Activated CD8-positive, alpha-beta T cell treated with anti-CD3 and anti-CD28 coated beads for 36 hours (primary cell): ENCODE data around the gene TNS3. TPM values are rescaled to one million over a fixed set of nuclear protein-coding genes. Genes with fewer than 3 reads are reported as not detected.

Experiments used
- ATAC-seq: fragments of 200-7000 bp; cut with Tn5 transposase; one replicate; pipeline ENCODE4 v1.10.0; 2021; ENCODE audit warnings: mild to moderate bottlenecking, moderate library complexity
- CTCF ChIA-PET: fragments of 350-600 bp; sonication (Branson Sonifier 250); formaldehyde crosslinking; loops from one replicate; lab custom pipeline; 2021; ENCODE audit warnings: antibody characterized with exemption; lab: Charles Lee
- POLR2A ChIA-PET: fragments of 350-600 bp; sonication (Branson Sonifier 250); formaldehyde crosslinking; loops from one replicate; lab custom pipeline; 2021; ENCODE audit warnings: antibody characterized with exemption; lab: Charles Lee
- DNase-seq: peaks from one replicate; pipeline ENCODE4 v3.0.0-alpha.2; 2020
- H3K27ac Mint-ChIP-seq: one replicate; pipeline ENCODE4 v1.8.0; 2021; ENCODE audit warnings: mild to moderate bottlenecking, mixed read lengths
- H3K27me3 Mint-ChIP-seq: one replicate; pipeline ENCODE4 v1.8.0; 2021; ENCODE audit warnings: mixed read lengths
- H3K36me3 Mint-ChIP-seq: one replicate; pipeline ENCODE4 v1.8.0; 2021; ENCODE audit warnings: low read depth, mixed read lengths
- H3K4me1 Mint-ChIP-seq: one replicate; pipeline ENCODE4 v1.8.0; 2021; ENCODE audit warnings: low read depth, mixed read lengths
- H3K4me3 Mint-ChIP-seq: one replicate; pipeline ENCODE4 v1.8.0; 2021; ENCODE audit warnings: mild to moderate bottlenecking, moderate library complexity, mixed read lengths
- H3K9me3 Mint-ChIP-seq: one replicate; pipeline ENCODE4 v1.8.0; 2021; ENCODE audit warnings: mixed read lengths
- intact Hi-C: fragments of 100-400 bp; cut with micrococcal nuclease; formaldehyde crosslinking; loops from one replicate; pipeline ENCODE4 v1.10.0; 2022
- total RNA-seq, 2 experiments: library from RNA; stranded (reverse); gene quantifications; one replicate each; pipeline ENCODE4 v1.2.3, GENCODE V29; 2021
- TF ChIP-seq, protein P1 (sequence below): fragments of 200-600 bp; IDR thresholded peaks from one replicate; pipeline ENCODE4 v1.8.0; 2022; ENCODE audit warnings: antibody characterized with exemption, mild to moderate bottlenecking

The TNS3 gene
- total RNA-seq, 2 experiments from 2014 or later = 0.04 to 0.16 TPM

DNA sequence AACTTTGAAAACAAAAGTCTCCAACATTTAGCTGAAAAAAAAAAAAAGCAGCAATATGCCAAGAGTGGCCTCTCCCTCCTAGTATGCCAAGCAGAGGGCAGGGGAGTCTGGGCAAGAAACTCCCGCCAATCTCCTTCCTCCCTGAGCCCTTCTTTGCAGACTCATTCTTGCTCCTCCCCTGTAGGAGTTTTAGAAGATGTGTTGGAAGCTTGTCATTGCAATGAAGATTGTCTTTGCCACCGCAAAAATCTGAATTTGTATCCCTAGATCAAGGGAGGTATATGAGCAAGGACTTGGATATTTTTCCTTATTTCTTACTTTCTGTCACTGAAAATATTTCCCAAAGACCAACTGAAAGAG, 2.6 kb upstream of the TNS3 start:
- Mint-ChIP-seq H3K4me1 (no peaks in the 10 kb centered on the region), H3K36me3 (no peaks in the 10 kb centered on the region), H3K9me3 (no peaks in the 10 kb centered on the region), H3K4me3 (no peak overlapping the region), H3K27me3 (peaks cover 23% of the 10 kb centered on the region), H3K27ac (no peak overlapping the region)
- TF ChIP-seq, protein P1, sequence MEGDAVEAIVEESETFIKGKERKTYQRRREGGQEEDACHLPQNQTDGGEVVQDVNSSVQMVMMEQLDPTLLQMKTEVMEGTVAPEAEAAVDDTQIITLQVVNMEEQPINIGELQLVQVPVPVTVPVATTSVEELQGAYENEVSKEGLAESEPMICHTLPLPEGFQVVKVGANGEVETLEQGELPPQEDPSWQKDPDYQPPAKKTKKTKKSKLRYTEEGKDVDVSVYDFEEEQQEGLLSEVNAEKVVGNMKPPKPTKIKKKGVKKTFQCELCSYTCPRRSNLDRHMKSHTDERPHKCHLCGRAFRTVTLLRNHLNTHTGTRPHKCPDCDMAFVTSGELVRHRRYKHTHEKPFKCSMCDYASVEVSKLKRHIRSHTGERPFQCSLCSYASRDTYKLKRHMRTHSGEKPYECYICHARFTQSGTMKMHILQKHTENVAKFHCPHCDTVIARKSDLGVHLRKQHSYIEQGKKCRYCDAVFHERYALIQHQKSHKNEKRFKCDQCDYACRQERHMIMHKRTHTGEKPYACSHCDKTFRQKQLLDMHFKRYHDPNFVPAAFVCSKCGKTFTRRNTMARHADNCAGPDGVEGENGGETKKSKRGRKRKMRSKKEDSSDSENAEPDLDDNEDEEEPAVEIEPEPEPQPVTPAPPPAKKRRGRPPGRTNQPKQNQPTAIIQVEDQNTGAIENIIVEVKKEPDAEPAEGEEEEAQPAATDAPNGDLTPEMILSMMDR = no peak
- ChIA-PET POLR2A (no interaction called here), CTCF (no interaction called here)
- intact Hi-C loops = no loop called here
- no peak for DNase-seq
- no peak for ATAC-seq

GRCh38 chr7:47583739-47584535, 2.0 kb upstream of the TNS3 start:
- ATAC-seq = no peak
- H3K36me3 Mint-ChIP-seq = no peaks in the 10 kb centered on the region

GRCh38 chr7:47582764-47583738, 1.1 kb upstream of the TNS3 start:
- H3K27me3 Mint-ChIP-seq = peaks cover 23% of the 10 kb centered on the region
- TF ChIP-seq, protein P1 = no peak

More at GRCh38 chr7:47583739-47584535, 2.0 kb upstream of the TNS3 start:
- H3K27ac Mint-ChIP-seq = no peak overlapping the region
- POLR2A ChIA-PET = no interaction called here
- H3K27me3 Mint-ChIP-seq = peaks cover 23% of the 10 kb centered on the region
- CTCF ChIA-PET = no interaction called here
- no peak overlapping the region for H3K4me3 Mint-ChIP-seq
- TF ChIP-seq, protein P1 = no peak
- no peaks in the 10 kb centered on the region for H3K4me1 Mint-ChIP-seq
- H3K9me3 Mint-ChIP-seq = no peaks in the 10 kb centered on the region
- no peak for DNase-seq
- intact Hi-C loops = no loop called here

DNA sequence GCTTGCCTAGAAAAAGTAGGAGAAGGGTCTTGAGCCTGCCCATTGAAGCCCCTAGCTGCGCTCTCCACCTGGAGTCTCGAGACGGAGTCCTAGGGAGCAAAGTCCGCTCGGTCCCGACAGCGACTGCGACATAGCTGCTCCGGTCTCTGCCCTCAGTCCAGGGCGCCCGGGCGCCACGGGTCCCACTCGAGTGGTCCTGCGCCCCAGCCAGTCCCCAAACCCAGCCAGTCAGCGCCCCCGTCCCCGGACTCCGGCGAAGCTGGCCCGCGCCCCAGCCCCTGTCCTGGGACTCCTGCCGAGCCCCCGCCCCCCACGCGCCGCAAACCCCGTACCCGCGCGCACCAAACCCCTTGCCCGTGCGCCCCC, 490 bp downstream of the TNS3 start:
- TF ChIP-seq, protein P1 = no peak
- Mint-ChIP-seq H3K27me3 (peaks cover 23% of the 10 kb centered on the region), H3K36me3 (no peaks in the 10 kb centered on the region), H3K9me3 (no peaks in the 10 kb centered on the region), H3K27ac (no peak overlapping the region), H3K4me1 (peaks cover 5% of the 10 kb centered on the region), H3K4me3 (no peak overlapping the region)
- ATAC-seq (no peak), DNase-seq (no peak)
- intact Hi-C loops = no loop called here
- ChIA-PET POLR2A (no interaction called here), CTCF (no interaction called here)

More at GRCh38 chr7:47582764-47583738, 1.1 kb upstream of the TNS3 start:
- no peak overlapping the region for H3K27ac Mint-ChIP-seq
- no peaks in the 10 kb centered on the region for H3K36me3 Mint-ChIP-seq
- ATAC-seq (no peak), DNase-seq (no peak)
- peaks cover 5% of the 10 kb centered on the region for H3K4me1 Mint-ChIP-seq
- POLR2A ChIA-PET = no interaction called here
- CTCF ChIA-PET = no interaction called here
- no peaks in the 10 kb centered on the region for H3K9me3 Mint-ChIP-seq
- no peak overlapping the region for H3K4me3 Mint-ChIP-seq
- intact Hi-C loops = no loop called here
